Rectal smooth muscle tissue (tissue), 1 donor: ENCODE data around the gene KRT80.
A peak's percentile ranks its signal among the peaks of the same experiment; 100 is the strongest.
"Not testable (repeated sequence)": the region's sequence is repeated elsewhere in the genome, so short reads cannot be mapped to it uniquely, and the experiment has no call there.

Experiments used
- H3K27ac ChIP-seq: one replicate; pipeline ENCODE4 v1.7.0; 2013; ENCODE audit warnings: low read depth, low read length, inconsistent platforms
- H3K27me3 ChIP-seq: one replicate; pipeline ENCODE4 v1.7.0; 2013; ENCODE audit warnings: low read length; ENCODE audit not compliant: control insufficient read depth, insufficient read depth
- H3K36me3 ChIP-seq: one replicate; pipeline ENCODE4 v1.7.0; 2013; ENCODE audit warnings: low read length; ENCODE audit not compliant: control insufficient read depth, insufficient read depth
- H3K4me1 ChIP-seq: one replicate; pipeline ENCODE4 v1.7.0; 2013; ENCODE audit warnings: low read length; ENCODE audit not compliant: control insufficient read depth, insufficient read depth
- H3K4me3 ChIP-seq: one replicate; pipeline ENCODE4 v1.7.0; 2013; ENCODE audit warnings: low read length
- H3K9ac ChIP-seq: one replicate; pipeline ENCODE4 v1.7.0; 2013; ENCODE audit warnings: low read length

KRT80 gene

GRCh38 chr12:52191841-52192791 lies at the start of gene KRT80:
Gene KRT80 (minus strand): TSS chr12:52192014. CDS start chr12:52191902, 112 bp downstream.
- H3K9ac ChIP-seq: no peak within 1 kb of the TSS
- H3K4me1 ChIP-seq: peaks cover 29% of the 10 kb centered on the region
- H3K4me3 ChIP-seq: no peak within 1 kb of the TSS
- peak within 1 kb of the TSS; percentile 16 for H3K27ac ChIP-seq
- H3K27me3 ChIP-seq: no peaks in the 10 kb centered on the region
- H3K36me3 ChIP-seq: no peaks in the 10 kb centered on the region

GRCh38 chr12:52241205-52241842 lies 49.5 kb upstream of the KRT80 start:
- no peak overlapping the region for H3K4me3 ChIP-seq
- no peak overlapping the region for H3K27ac ChIP-seq
- H3K27me3 ChIP-seq: peaks cover 3% of the 10 kb centered on the region
- H3K9ac ChIP-seq: no peak overlapping the region
- peaks cover 17% of the 10 kb centered on the region for H3K4me1 ChIP-seq
- no peaks in the 10 kb centered on the region for H3K36me3 ChIP-seq

GRCh38 chr12:52240247-52240646 lies 48.4 kb upstream of the KRT80 start:
- not testable (repeated sequence) for H3K9ac ChIP-seq, H3K27ac ChIP-seq, H3K27me3 ChIP-seq, H3K4me3 ChIP-seq, H3K36me3 ChIP-seq
- peaks cover 17% of the 10 kb centered on the region for H3K4me1 ChIP-seq

GRCh38 chr12:52239767-52240166 lies 48.0 kb upstream of the KRT80 start:
- H3K27me3 ChIP-seq: peaks cover 2% of the 10 kb centered on the region
- H3K36me3 ChIP-seq: no peaks in the 10 kb centered on the region
- peaks cover 17% of the 10 kb centered on the region for H3K4me1 ChIP-seq
- no peak overlapping the region for H3K4me3 ChIP-seq
- no peak overlapping the region for H3K9ac ChIP-seq
- no peak overlapping the region for H3K27ac ChIP-seq

GRCh38 chr12:52238916-52239646 lies 47.3 kb upstream of the KRT80 start:
- H3K4me3 ChIP-seq: no peak overlapping the region
- H3K36me3 ChIP-seq: no peaks in the 10 kb centered on the region
- peaks cover 11% of the 10 kb centered on the region for H3K4me1 ChIP-seq
- H3K9ac ChIP-seq: no peak overlapping the region
- H3K27me3 ChIP-seq: peaks cover 3% of the 10 kb centered on the region
- no peak overlapping the region for H3K27ac ChIP-seq

GRCh38 chr12:52238207-52238840 lies 46.5 kb upstream of the KRT80 start:
- Histone ChIP-seq H3K4me1 (peaks cover 3% of the 10 kb centered on the region), H3K9ac (no peak overlapping the region), H3K36me3 (no peaks in the 10 kb centered on the region), H3K4me3 (no peak overlapping the region), H3K27me3 (peaks cover 6% of the 10 kb centered on the region), H3K27ac (no peak overlapping the region)

GRCh38 chr12:52236386-52237050 lies 44.7 kb upstream of the KRT80 start:
- no peak overlapping the region for H3K4me3 ChIP-seq
- peaks cover 6% of the 10 kb centered on the region for H3K27me3 ChIP-seq
- H3K9ac ChIP-seq: no peak overlapping the region
- no peaks in the 10 kb centered on the region for H3K36me3 ChIP-seq
- H3K4me1 ChIP-seq: no peaks in the 10 kb centered on the region
- no peak overlapping the region for H3K27ac ChIP-seq

GRCh38 chr12:52235822-52236361 lies 44.1 kb upstream of the KRT80 start:
- Histone ChIP-seq H3K27me3 (peaks cover 10% of the 10 kb centered on the region), H3K4me3 (no peak overlapping the region), H3K36me3 (no peaks in the 10 kb centered on the region), H3K9ac (no peak overlapping the region), H3K4me1 (no peaks in the 10 kb centered on the region), H3K27ac (no peak overlapping the region)

- no peaks in the 10 kb centered on the region for H3K36me3 ChIP-seq
- H3K4me1 ChIP-seq: no peaks in the 10 kb centered on the region
- H3K9ac ChIP-seq: no peak overlapping the region
- H3K4me3 ChIP-seq: no peak overlapping the region
- no peak overlapping the region for H3K27ac ChIP-seq
- H3K27me3 ChIP-seq: peaks cover 10% of the 10 kb centered on the region
Measured at GRCh38 chr12:52235001-52235764, 43.4 kb upstream of the KRT80 start.

- no peak overlapping the region for H3K27ac ChIP-seq
- H3K36me3 ChIP-seq: no peaks in the 10 kb centered on the region
- peaks cover 10% of the 10 kb centered on the region for H3K27me3 ChIP-seq
- H3K4me3 ChIP-seq: no peak overlapping the region
- no peak overlapping the region for H3K9ac ChIP-seq
- H3K4me1 ChIP-seq: no peaks in the 10 kb centered on the region
Measured at GRCh38 chr12:52234223-52234810, 42.5 kb upstream of the KRT80 start.
